Activated CD4-positive, alpha-beta memory T cell treated with anti-CD3 and anti-CD28 coated beads, Interleukin-2, amount 10 ng/mL, durations not matched to agents 7 days and 5 days (primary cell): ENCODE data around the gene MARCHF3. TPM values are rescaled to one million over a fixed set of nuclear protein-coding genes. Genes with fewer than 3 reads are reported as not detected.
"Not testable (repeated sequence)": the region's sequence is repeated elsewhere in the genome, so short reads cannot be mapped to it uniquely, and the experiment has no call there.

Source experiments
- CTCF ChIA-PET: fragments of 350-600 bp; sonication (Branson Sonifier 250); formaldehyde crosslinking; loops from one replicate; lab custom pipeline; 2021; ENCODE audit warnings: antibody characterized with exemption, inconsistent platforms; lab: Charles Lee
- POLR2A ChIA-PET: fragments of 350-600 bp; sonication (Branson Sonifier 250); formaldehyde crosslinking; loops from one replicate; lab custom pipeline; 2021; ENCODE audit warnings: antibody characterized with exemption; lab: Charles Lee
- DNase-seq: peaks from one replicate; pipeline ENCODE4 v3.0.0-alpha.2; 2020
- H3K27ac Mint-ChIP-seq: one replicate; pipeline ENCODE4 v1.8.0; 2021; ENCODE audit warnings: mild to moderate bottlenecking, mixed read lengths
- H3K27me3 Mint-ChIP-seq: one replicate; pipeline ENCODE4 v1.8.0; 2021; ENCODE audit warnings: mixed read lengths
- H3K36me3 Mint-ChIP-seq: one replicate; pipeline ENCODE4 v1.8.0; 2021; ENCODE audit warnings: low read depth, mixed read lengths
- H3K4me1 Mint-ChIP-seq: one replicate; pipeline ENCODE4 v1.8.0; 2021; ENCODE audit warnings: mixed read lengths
- H3K4me3 Mint-ChIP-seq: one replicate; pipeline ENCODE4 v1.8.0; 2021; ENCODE audit warnings: mild to moderate bottlenecking, mixed read lengths
- H3K9me3 Mint-ChIP-seq: one replicate; pipeline ENCODE4 v1.8.0; 2021; ENCODE audit warnings: mixed read lengths
- total RNA-seq, 2 experiments: library from RNA; stranded (reverse); gene quantifications; one replicate each; pipeline ENCODE4 v1.2.3, GENCODE V29; 2021

MARCHF3 gene
- total RNA-seq, 2 experiments from 2014 or later, result 0.68 to 0.70 TPM

DNA sequence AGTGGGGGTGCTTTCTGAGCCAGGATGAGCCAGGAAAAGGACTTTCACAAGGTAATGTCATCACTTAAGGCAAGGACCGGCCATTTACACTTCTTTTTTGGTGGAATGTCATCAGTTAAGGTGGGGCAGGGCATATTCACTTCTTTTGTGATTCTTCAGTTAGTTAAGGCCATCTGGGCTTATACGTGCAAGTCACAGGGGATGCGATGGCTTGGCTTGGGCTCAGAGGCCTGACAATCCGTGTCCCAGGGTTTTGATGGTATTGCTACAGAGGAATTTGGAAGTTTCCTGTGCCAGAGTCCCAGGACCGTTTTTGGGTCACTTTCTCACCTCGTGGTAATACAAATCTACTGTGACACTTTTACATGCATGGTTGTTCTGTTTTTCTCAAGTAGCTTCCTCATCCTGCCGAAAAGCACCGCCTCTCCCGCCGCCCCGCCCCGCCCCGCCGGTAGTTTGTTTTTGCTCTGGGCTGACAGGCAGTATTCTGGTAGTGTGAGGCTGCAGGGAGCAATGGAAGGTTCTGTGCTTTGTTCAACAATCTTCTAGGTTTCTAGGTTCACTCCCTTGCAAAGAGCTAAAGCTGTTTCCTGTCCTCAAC is 184.8 kb downstream of the MARCHF3 start:
- POLR2A ChIA-PET, result interaction anchor here (0.6 to 1.2 kb wide), 3 partner anchors 8 to 68 kb away, joined by 4 to 6 read pairs (median 5); partner anchors contain the start of gene LMNB1
- H3K9me3 Mint-ChIP-seq, H3K4me3 Mint-ChIP-seq, H3K27me3 Mint-ChIP-seq: not testable (repeated sequence)
- Mint-ChIP-seq H3K27ac (peak overlapping the region; percentile 67), H3K4me1 (peaks cover 34% of the 10 kb centered on the region), H3K36me3 (peaks cover 11% of the 10 kb centered on the region)
- peak; percentile 32 for DNase-seq
- CTCF ChIA-PET, result interaction anchor here (1.3 kb wide), 1 partner anchor 170 kb away, joined by 4 read pairs; no protein-coding TSS in a partner anchor

DNA sequence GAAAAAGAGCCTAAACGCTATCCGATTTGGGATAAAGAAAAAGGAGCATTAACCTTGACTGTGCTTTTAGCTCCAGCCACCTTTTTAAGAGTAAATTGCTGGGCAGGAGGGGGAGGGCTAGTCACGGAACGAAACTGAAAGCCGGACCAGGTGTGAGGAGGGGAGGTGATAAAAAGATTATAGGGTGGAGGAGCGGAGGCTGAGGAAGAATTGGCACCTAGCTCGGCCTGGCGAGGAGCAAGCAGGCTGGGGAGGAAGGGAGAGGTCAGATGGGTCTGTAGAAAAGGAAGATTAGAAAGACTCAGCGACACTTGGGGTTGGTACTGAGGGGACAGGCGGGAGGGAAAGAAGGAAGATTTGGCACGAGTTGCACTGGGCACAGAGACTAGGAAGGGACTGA is 187.0 kb downstream of the MARCHF3 start:
- peaks cover 24% of the 10 kb centered on the region for H3K36me3 Mint-ChIP-seq
- H3K27me3 Mint-ChIP-seq, DNase-seq, H3K4me3 Mint-ChIP-seq, H3K9me3 Mint-ChIP-seq, POLR2A ChIA-PET, CTCF ChIA-PET: not testable (repeated sequence)
- peaks cover 32% of the 10 kb centered on the region for H3K4me1 Mint-ChIP-seq
- H3K27ac Mint-ChIP-seq, result peak overlapping the region; percentile 29

DNA sequence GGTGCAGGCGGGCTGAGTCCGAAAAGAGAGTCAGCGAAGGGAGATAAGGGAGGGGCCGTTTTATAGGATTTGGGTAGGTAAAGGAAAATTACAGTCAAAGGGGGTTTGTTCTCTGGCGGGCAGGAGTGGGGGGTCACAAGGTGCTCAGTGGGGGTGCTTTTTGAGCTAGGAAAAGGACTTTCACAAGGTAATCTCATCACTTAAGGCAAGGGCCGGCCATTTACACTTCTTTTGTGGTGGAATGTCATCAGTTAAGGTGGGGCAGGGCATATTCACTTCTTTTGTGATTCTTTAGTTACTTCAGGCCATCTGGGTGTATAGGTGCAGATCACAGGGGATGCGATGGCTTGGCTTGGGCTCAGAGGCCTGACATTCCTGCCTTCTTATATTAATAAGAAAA is 191.0 kb downstream of the MARCHF3 start:
- POLR2A ChIA-PET, H3K9me3 Mint-ChIP-seq, DNase-seq, H3K27me3 Mint-ChIP-seq, CTCF ChIA-PET, H3K4me3 Mint-ChIP-seq: not testable (repeated sequence)
- H3K36me3 Mint-ChIP-seq, result peaks cover 59% of the 10 kb centered on the region
- peaks cover 11% of the 10 kb centered on the region for H3K4me1 Mint-ChIP-seq
- H3K27ac Mint-ChIP-seq, result peak overlapping the region; percentile 23

DNA sequence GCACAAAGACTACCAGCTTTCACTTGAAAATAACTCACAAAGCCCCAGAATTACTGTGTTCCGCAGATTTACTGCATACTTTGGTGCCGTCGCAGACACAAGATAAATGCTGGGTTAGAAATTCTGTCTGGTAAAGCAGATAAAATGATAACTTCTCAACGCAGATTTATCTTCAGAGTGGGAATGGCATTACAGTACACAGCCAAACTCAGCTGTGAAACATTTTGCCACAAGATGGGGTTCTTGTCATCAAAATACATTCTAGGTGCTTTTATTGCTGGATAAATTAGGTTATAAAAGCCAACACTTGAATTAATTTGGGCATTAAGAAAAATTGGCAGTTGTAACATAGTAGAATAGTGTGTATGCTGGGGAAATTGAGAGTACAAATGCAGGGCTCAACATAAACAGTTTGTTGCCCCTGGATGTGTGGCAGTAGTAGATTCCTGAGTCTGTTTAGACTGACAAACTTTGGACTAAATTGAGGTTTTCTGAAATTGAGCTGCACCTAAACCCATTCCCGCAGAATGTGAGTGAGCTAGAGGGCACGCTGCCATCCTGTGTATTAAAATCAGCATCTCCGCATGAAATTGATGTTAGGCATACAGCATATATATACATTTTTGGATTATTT is 192.3 kb downstream of the MARCHF3 start:
- H3K9me3 Mint-ChIP-seq, result no peaks in the 10 kb centered on the region
- ChIA-PET CTCF (interaction anchor here (1.5 to 1.7 kb wide), 3 partner anchors 27 to 476 kb away, joined by 3 to 6 read pairs (median 5); no protein-coding TSS in a partner anchor), POLR2A (interaction anchor here (1.3 kb wide), 1 partner anchor 58 kb away, joined by 3 read pairs; no protein-coding TSS in a partner anchor)
- H3K27me3 Mint-ChIP-seq, result no peaks in the 10 kb centered on the region
- H3K27ac Mint-ChIP-seq, result no peak overlapping the region
- peaks cover 2% of the 10 kb centered on the region for H3K4me1 Mint-ChIP-seq
- peaks cover 71% of the 10 kb centered on the region for H3K36me3 Mint-ChIP-seq
- DNase-seq, result no peak
- no peak overlapping the region for H3K4me3 Mint-ChIP-seq

DNA sequence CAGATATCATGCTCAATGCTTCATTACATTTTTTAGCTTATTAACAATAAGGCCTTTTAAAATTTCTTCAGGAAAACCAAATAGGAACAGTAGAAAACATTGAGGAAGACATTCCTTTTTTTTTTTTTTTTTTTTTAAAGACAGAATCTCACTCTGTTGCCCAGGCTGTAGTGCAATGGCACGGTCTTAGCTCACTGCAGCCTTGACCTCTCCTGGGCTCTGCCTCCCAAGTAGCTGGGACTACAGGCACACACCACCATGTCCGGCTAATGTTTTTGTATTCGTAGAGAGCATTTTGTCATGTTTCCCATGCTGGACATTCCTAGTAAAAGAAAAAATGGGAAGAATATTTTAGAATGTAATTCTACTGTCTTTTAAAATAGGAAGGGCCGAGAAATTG is 193.1 kb downstream of the MARCHF3 start:
- no peak overlapping the region for H3K27ac Mint-ChIP-seq
- H3K9me3 Mint-ChIP-seq, result no peaks in the 10 kb centered on the region
- H3K36me3 Mint-ChIP-seq, result peaks cover 78% of the 10 kb centered on the region
- ChIA-PET CTCF (interaction anchor here (0.6 to 1.7 kb wide), 5 partner anchors 27 to 477 kb away, joined by 3 to 6 read pairs (median 3); no protein-coding TSS in a partner anchor), POLR2A (interaction anchor here (1.3 kb wide), 1 partner anchor 57 kb away, joined by 3 read pairs; no protein-coding TSS in a partner anchor)
- no peaks in the 10 kb centered on the region for H3K27me3 Mint-ChIP-seq
- DNase-seq, result no peak
- H3K4me1 Mint-ChIP-seq, result peaks cover 2% of the 10 kb centered on the region
- no peak overlapping the region for H3K4me3 Mint-ChIP-seq

DNA sequence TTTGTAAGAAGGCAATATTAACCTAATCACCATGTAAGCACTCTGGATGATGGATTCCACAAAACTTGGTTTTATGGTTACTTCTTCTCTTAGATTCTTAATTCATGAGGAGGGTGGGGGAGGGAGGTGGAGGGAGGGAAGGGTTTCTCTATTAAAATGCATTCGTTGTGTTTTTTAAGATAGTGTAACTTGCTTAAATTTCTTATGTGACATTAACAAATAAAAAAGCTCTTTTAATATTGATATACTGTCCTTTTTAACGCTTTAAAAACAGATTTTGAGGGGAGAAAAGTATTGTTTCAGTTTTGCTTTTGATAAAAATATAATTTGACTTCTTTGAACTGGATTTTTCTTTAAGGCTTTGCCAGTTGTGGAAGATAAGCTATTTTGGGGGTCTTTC is 193.6 kb downstream of the MARCHF3 start:
- Mint-ChIP-seq H3K4me1 (peaks cover 2% of the 10 kb centered on the region), H3K4me3 (no peak overlapping the region), H3K27ac (no peak overlapping the region), H3K27me3 (no peaks in the 10 kb centered on the region), H3K9me3 (no peaks in the 10 kb centered on the region), H3K36me3 (peaks cover 77% of the 10 kb centered on the region)
- ChIA-PET POLR2A (no interaction called here), CTCF (interaction anchor here (0.6 to 1.6 kb wide), 4 partner anchors 26 to 477 kb away, joined by 3 to 6 read pairs (median 4); no protein-coding TSS in a partner anchor)
- no peak for DNase-seq

DNA sequence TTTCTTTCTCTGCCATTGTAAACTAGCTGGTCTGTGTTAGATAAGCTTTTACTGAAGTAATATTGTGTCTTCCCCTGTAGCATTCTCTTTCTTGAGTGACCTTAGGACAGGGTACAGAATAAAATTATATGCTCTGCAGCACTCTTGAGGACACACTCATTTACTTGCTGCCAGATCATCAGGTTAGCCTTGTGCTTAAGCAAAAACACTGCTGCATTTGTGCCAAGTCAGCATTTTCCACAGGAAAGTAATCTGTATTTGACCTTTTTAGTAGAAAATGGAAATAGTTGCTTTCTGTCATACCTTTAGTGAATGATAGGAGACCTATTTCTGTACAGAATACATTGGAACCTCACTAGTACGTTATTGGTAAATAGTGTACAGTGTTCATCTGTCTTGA is 199.2 kb downstream of the MARCHF3 start:
- no peaks in the 10 kb centered on the region for H3K9me3 Mint-ChIP-seq
- H3K36me3 Mint-ChIP-seq, result peaks cover 81% of the 10 kb centered on the region
- CTCF ChIA-PET, result interaction anchor here (0.6 to 1.3 kb wide), 4 partner anchors 22 to 109 kb away, joined by 3 to 6 read pairs (median 3); no protein-coding TSS in a partner anchor
- H3K4me3 Mint-ChIP-seq, result no peak overlapping the region
- H3K4me1 Mint-ChIP-seq, result peaks cover 6% of the 10 kb centered on the region
- H3K27me3 Mint-ChIP-seq, result no peaks in the 10 kb centered on the region
- no peak for DNase-seq
- POLR2A ChIA-PET, result interaction anchor here (1.2 kb wide), 1 partner anchor 8 kb away, joined by 3 read pairs; no protein-coding TSS in a partner anchor
- H3K27ac Mint-ChIP-seq, result peak overlapping the region; percentile 30

DNA sequence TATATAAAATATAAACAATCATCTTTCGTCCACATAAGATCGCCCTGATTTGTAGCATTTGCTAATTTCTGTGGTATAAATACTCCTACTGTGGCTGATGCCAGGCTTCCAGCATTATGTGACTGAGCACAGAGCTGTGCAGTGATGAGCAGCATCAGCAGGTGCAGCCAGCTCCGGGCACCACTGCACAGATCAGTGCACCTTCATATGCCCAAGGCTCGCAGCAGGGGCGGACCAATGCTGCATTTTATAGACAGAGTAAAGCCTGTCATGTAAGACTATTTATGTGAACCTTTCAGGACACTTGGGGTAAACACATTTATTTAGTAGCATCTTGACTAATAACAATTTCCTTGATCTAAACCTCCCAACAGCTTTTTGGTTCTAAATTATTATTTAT is 200.3 kb downstream of the MARCHF3 start:
- no peaks in the 10 kb centered on the region for H3K27me3 Mint-ChIP-seq
- H3K36me3 Mint-ChIP-seq, result peaks cover 81% of the 10 kb centered on the region
- POLR2A ChIA-PET, result interaction anchor here (1.0 to 1.1 kb wide), 2 partner anchors 12 to 18 kb away, joined by 3 to 4 read pairs; no protein-coding TSS in a partner anchor

DNA sequence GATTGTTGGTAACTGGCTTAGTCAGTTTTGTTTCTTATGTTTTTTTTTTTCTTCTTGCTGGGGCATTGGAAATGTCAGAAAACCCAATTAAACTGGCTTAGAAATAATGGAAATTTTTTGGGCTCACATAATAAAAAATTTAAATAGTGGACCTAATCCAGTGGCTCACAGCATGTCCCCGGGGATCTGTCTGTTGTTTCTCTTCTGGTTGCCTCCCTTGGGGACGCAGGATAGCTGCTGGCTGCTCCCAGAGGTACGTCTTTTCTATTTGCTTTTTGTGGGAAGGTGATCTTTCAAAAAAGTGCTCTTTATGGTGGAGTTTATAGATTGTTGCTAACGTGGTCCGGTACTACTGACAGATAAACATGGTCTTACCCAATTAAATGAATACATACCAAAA is 201.3 kb downstream of the MARCHF3 start:
- CTCF ChIA-PET, result no interaction called here

More for the DNA sequence above, 200.3 kb downstream of the MARCHF3 start:
- CTCF ChIA-PET, result interaction anchor here (0.5 to 1.3 kb wide), 3 partner anchors 21 to 327 kb away, joined by 3 to 6 read pairs (median 3); no protein-coding TSS in a partner anchor
- DNase-seq, result no peak
- Mint-ChIP-seq H3K4me1 (peaks cover 6% of the 10 kb centered on the region), H3K27ac (no peak overlapping the region), H3K9me3 (no peaks in the 10 kb centered on the region), H3K4me3 (no peak overlapping the region)

DNA sequence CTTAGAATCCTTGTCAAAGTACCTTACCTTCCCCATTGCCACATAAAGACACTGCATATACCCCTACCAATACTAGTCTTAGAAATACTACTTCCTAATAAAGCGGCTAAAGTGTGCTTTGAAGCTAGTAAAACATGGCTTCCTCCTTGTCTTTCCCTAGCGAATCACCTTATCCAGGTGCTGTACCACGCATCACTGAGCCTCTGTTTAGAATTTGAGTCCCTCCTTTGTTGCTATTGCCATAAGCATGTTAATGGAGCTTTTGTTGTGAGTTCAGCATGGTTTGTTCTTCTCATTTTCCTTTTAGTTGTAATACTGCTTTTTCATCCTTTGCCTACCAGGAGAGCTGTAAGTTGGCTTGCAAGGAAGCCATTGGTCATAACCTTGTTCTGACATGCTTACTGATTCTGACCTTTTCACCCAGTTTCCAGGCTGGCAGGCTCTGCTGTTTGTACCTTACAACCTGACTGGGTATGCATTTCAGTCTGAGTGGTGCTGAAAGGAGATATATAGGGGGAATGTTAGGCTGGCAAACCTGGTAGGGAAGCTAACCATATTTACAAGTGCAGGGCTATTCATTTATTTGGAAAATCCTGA is 203.6 kb downstream of the MARCHF3 start:
- CTCF ChIA-PET, result interaction anchor here (1.0 to 1.4 kb wide), 3 partner anchors 15 to 150 kb away, joined by 3 to 5 read pairs (median 4); no protein-coding TSS in a partner anchor
- Mint-ChIP-seq H3K27me3 (no peaks in the 10 kb centered on the region), H3K4me1 (peaks cover 6% of the 10 kb centered on the region), H3K9me3 (no peaks in the 10 kb centered on the region), H3K4me3 (no peak overlapping the region), H3K36me3 (peaks cover 79% of the 10 kb centered on the region), H3K27ac (no peak overlapping the region)
- POLR2A ChIA-PET, result interaction anchor here (1.2 to 1.4 kb wide), 3 partner anchors 10 to 19 kb away, joined by 3 to 4 read pairs (median 3); no protein-coding TSS in a partner anchor
- no peak for DNase-seq

More for the DNA sequence above, 201.3 kb downstream of the MARCHF3 start:
- Mint-ChIP-seq H3K27me3 (no peaks in the 10 kb centered on the region), H3K4me1 (peaks cover 6% of the 10 kb centered on the region), H3K9me3 (no peaks in the 10 kb centered on the region), H3K4me3 (no peak overlapping the region), H3K27ac (peak overlapping the region; percentile 12), H3K36me3 (peaks cover 80% of the 10 kb centered on the region)
- POLR2A ChIA-PET, result interaction anchor here (1.0 to 1.1 kb wide), 3 partner anchors 11 to 51 kb away, joined by 3 to 4 read pairs (median 3); no protein-coding TSS in a partner anchor
- DNase-seq, result no peak

DNA sequence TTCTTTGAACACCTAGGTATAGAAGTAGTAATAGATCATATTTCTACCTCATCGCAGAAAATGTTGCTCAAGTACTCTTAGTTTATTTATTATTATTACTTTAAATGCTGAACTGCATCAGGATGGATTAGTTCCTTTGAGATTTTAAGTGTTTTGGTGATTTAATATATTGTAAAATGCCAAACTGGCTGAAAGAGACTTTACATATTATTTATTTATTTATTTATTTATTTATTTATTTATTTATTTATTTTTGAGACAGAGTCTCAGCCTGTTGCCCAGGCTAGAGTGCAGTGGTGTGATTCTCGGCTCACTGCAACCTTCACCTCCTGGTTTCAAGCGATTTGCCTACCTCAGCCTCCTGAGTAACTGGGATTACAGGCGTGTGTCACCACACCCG is 211.1 kb downstream of the MARCHF3 start:
- POLR2A ChIA-PET, result no interaction called here
- CTCF ChIA-PET, result no interaction called here
- Mint-ChIP-seq H3K36me3 (peaks cover 66% of the 10 kb centered on the region), H3K9me3 (no peaks in the 10 kb centered on the region), H3K27me3 (no peaks in the 10 kb centered on the region), H3K4me3 (no peak overlapping the region), H3K27ac (no peak overlapping the region), H3K4me1 (peaks cover 17% of the 10 kb centered on the region)
- DNase-seq, result no peak

DNA sequence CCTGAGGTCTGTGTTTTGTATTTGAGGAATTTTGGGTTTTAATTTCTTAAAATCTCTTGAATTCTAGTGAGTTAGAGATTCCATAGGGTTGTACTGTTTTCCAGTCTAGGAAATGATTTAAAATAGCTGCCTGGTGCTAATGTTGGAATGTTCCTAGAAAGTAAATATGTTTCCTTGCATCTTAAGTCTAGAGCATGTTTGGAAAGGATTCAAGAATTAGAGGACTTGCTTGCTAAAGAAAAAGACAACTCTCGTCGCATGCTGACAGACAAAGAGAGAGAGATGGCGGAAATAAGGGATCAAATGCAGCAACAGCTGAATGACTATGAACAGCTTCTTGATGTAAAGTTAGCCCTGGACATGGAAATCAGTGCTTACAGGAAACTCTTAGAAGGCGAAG is 211.6 kb downstream of the MARCHF3 start:
- DNase-seq, result no peak
- H3K9me3 Mint-ChIP-seq, result no peaks in the 10 kb centered on the region
- ChIA-PET POLR2A (no interaction called here), CTCF (no interaction called here)
- H3K27me3 Mint-ChIP-seq, result no peaks in the 10 kb centered on the region
- H3K4me1 Mint-ChIP-seq, result peaks cover 22% of the 10 kb centered on the region
- no peak overlapping the region for H3K27ac Mint-ChIP-seq
- peaks cover 67% of the 10 kb centered on the region for H3K36me3 Mint-ChIP-seq
- no peak overlapping the region for H3K4me3 Mint-ChIP-seq
